Neuron (in vitro differentiated cells): ENCODE data around the gene ID1.
"Not testable (repeated sequence)": the region's sequence is repeated elsewhere in the genome, so short reads cannot be mapped to it uniquely, and the experiment has no call there.

Experiments used
- H2AFZ ChIP-seq: one replicate; pipeline ENCODE4 v1.6.1; 2013; ENCODE audit warnings: low read depth, mild to moderate bottlenecking, inconsistent platforms, low read length, moderate library complexity
- H3K27me3 ChIP-seq: one replicate; pipeline ENCODE4 v1.6.1; 2013; ENCODE audit warnings: low read length; ENCODE audit not compliant: insufficient read depth
- H3K36me3 ChIP-seq: one replicate; pipeline ENCODE4 v1.6.1; 2013; ENCODE audit warnings: low read length; ENCODE audit not compliant: insufficient read depth
- H3K4me1 ChIP-seq: one replicate; pipeline ENCODE4 v1.6.1; 2013; ENCODE audit warnings: low read length; ENCODE audit not compliant: insufficient read depth
- H3K4me3 ChIP-seq: 2 replicates; pipeline ENCODE4 v1.5.1; 2013; ENCODE audit warnings: mild to moderate bottlenecking, low read length, moderate library complexity
- H3K9me3 ChIP-seq: one replicate; pipeline ENCODE4 v1.6.1; 2013; ENCODE audit warnings: low read length

The ID1 gene

GRCh38 chr20:31579941-31580651 lies 25.0 kb upstream of the ID1 start:
- not testable (repeated sequence) for H3K9me3 ChIP-seq, H3K4me1 ChIP-seq, H2AFZ ChIP-seq, H3K4me3 ChIP-seq, H3K27me3 ChIP-seq, H3K36me3 ChIP-seq

- no peak overlapping the region for H3K4me3 ChIP-seq
- no peaks in the 10 kb centered on the region for H3K9me3 ChIP-seq
- H3K4me1 ChIP-seq = peaks cover 9% of the 10 kb centered on the region
- no peaks in the 10 kb centered on the region for H3K36me3 ChIP-seq
- no peaks in the 10 kb centered on the region for H3K27me3 ChIP-seq
- H2AFZ ChIP-seq = no peak overlapping the region
These were observed 24.4 kb upstream of the ID1 start for GRCh38 chr20:31580706-31581105.

GRCh38 chr20:31581391-31581790 lies 23.7 kb upstream of the ID1 start:
- no peaks in the 10 kb centered on the region for H3K9me3 ChIP-seq
- H3K4me3 ChIP-seq = no peak overlapping the region
- H2AFZ ChIP-seq = no peak overlapping the region
- H3K27me3 ChIP-seq = no peaks in the 10 kb centered on the region
- H3K36me3 ChIP-seq = no peaks in the 10 kb centered on the region
- peaks cover 9% of the 10 kb centered on the region for H3K4me1 ChIP-seq

- Histone ChIP-seq H3K36me3 (no peaks in the 10 kb centered on the region), H3K27me3 (no peaks in the 10 kb centered on the region), H3K4me1 (peaks cover 8% of the 10 kb centered on the region), H3K4me3 (no peak overlapping the region), H3K9me3 (no peaks in the 10 kb centered on the region), H2AFZ (no peak overlapping the region)
These were observed 17.3 kb upstream of the ID1 start for GRCh38 chr20:31587545-31588389.

- H3K4me3 ChIP-seq = no peak overlapping the region
- H3K9me3 ChIP-seq = no peaks in the 10 kb centered on the region
- H3K4me1 ChIP-seq = peaks cover 20% of the 10 kb centered on the region
- no peaks in the 10 kb centered on the region for H3K36me3 ChIP-seq
- H2AFZ ChIP-seq = no peak overlapping the region
- H3K27me3 ChIP-seq = no peaks in the 10 kb centered on the region
These were observed 14.3 kb upstream of the ID1 start for GRCh38 chr20:31590717-31591225.

- H2AFZ ChIP-seq = no peak overlapping the region
- no peaks in the 10 kb centered on the region for H3K36me3 ChIP-seq
- peaks cover 20% of the 10 kb centered on the region for H3K4me1 ChIP-seq
- no peak overlapping the region for H3K4me3 ChIP-seq
- no peaks in the 10 kb centered on the region for H3K9me3 ChIP-seq
- no peaks in the 10 kb centered on the region for H3K27me3 ChIP-seq
These were observed 11.7 kb upstream of the ID1 start for GRCh38 chr20:31593221-31594001.

GRCh38 chr20:31594002-31594557 lies 11.0 kb upstream of the ID1 start:
- no peak overlapping the region for H2AFZ ChIP-seq
- H3K27me3 ChIP-seq = no peaks in the 10 kb centered on the region
- H3K4me3 ChIP-seq = no peak overlapping the region
- no peaks in the 10 kb centered on the region for H3K9me3 ChIP-seq
- H3K4me1 ChIP-seq = peaks cover 20% of the 10 kb centered on the region
- no peaks in the 10 kb centered on the region for H3K36me3 ChIP-seq

GRCh38 chr20:31594558-31595379 lies 10.3 kb upstream of the ID1 start:
- no peaks in the 10 kb centered on the region for H3K9me3 ChIP-seq
- no peaks in the 10 kb centered on the region for H3K27me3 ChIP-seq
- no peak overlapping the region for H2AFZ ChIP-seq
- H3K4me3 ChIP-seq = no peak overlapping the region
- H3K4me1 ChIP-seq = peaks cover 20% of the 10 kb centered on the region
- H3K36me3 ChIP-seq = no peaks in the 10 kb centered on the region

GRCh38 chr20:31595380-31595653 lies 9.8 kb upstream of the ID1 start:
- H3K9me3 ChIP-seq = no peaks in the 10 kb centered on the region
- no peak overlapping the region for H3K4me3 ChIP-seq
- H2AFZ ChIP-seq = no peak overlapping the region
- H3K27me3 ChIP-seq = no peaks in the 10 kb centered on the region
- H3K36me3 ChIP-seq = no peaks in the 10 kb centered on the region
- peaks cover 20% of the 10 kb centered on the region for H3K4me1 ChIP-seq

GRCh38 chr20:31595654-31596411 lies 9.3 kb upstream of the ID1 start:
- no peak overlapping the region for H2AFZ ChIP-seq
- no peaks in the 10 kb centered on the region for H3K36me3 ChIP-seq
- H3K9me3 ChIP-seq = no peaks in the 10 kb centered on the region
- H3K27me3 ChIP-seq = no peaks in the 10 kb centered on the region
- H3K4me3 ChIP-seq = no peak overlapping the region
- peaks cover 19% of the 10 kb centered on the region for H3K4me1 ChIP-seq

GRCh38 chr20:31596412-31596715 lies 8.7 kb upstream of the ID1 start:
- H3K9me3 ChIP-seq, H3K27me3 ChIP-seq, H2AFZ ChIP-seq, H3K36me3 ChIP-seq, H3K4me3 ChIP-seq: not testable (repeated sequence)
- peaks cover 13% of the 10 kb centered on the region for H3K4me1 ChIP-seq
